Activated CD4-positive, alpha-beta T cell treated with anti-CD3 and anti-CD28 coated beads, Interleukin-2, amount 50 U/mL, for 24 hours (primary cell): Measurements from ENCODE around the gene CHKB.

Experiments used
- DNase-seq, 2 donors: peaks; one replicate each; pipeline ENCODE4 v3.0.0-alpha.2; 2020; ENCODE audit warnings: low read depth in 1 of 2, low spot score in 1 of 2

CHKB gene

DNA sequence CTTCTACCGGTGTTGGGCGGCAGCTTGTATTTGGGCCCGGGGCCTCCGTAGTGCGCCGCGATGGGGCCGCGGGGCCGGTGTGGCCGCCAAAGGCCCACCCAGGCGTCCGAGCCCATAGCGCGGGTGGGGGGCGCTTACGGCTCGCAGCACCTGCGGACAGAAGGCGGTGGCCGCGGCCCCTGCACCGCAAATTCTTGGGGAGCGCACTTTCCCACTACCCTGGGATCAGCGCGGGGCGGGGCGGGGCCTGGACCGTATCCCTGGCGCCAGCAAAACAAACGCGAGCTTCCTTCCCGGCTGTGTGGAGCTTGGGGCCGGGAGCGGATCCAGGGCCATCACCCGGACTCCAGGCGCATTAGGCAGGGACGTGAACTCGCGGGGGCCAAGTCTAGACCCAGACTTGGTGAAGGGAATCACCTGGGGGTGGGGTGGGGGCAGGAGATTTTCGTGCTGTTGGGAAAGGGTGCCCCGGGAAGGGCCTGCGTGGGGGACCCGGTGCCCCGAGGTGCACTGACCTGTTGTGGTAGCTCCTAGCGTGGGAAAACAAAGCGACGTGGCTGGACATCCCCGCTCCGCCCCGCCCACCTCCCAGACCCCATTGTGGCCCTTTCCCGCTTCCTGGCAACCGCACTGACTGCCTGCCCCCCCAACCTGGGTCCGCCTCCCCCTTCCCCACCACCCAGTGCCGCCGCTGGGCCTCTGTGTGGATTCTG, 50.5 kb downstream of the CHKB start:
- DNase-seq, result no peak

DNA sequence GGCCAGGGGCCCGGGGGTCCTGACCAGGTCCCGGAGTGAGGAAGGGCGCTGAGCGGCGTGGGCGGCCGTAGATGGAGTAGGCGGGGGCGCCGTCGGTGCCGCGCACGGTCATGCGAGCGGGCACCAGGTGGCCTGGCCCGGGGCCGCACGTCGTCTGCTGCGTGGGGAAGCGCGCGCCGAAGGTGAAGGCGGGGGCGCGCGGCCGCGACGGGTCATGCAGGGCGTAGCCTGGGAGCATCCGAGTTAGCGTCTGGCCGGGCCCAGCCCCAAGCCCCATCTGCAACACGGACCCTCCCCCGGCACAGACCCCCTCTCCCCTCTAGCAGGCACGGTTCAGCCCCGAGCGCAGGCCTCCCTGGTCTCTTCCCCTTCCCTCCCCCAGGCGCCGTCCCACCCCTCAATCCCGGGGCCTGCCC, 51.1 kb downstream of the CHKB start:
- peak in 1 of 2 donors; percentile 47 for DNase-seq

DNA sequence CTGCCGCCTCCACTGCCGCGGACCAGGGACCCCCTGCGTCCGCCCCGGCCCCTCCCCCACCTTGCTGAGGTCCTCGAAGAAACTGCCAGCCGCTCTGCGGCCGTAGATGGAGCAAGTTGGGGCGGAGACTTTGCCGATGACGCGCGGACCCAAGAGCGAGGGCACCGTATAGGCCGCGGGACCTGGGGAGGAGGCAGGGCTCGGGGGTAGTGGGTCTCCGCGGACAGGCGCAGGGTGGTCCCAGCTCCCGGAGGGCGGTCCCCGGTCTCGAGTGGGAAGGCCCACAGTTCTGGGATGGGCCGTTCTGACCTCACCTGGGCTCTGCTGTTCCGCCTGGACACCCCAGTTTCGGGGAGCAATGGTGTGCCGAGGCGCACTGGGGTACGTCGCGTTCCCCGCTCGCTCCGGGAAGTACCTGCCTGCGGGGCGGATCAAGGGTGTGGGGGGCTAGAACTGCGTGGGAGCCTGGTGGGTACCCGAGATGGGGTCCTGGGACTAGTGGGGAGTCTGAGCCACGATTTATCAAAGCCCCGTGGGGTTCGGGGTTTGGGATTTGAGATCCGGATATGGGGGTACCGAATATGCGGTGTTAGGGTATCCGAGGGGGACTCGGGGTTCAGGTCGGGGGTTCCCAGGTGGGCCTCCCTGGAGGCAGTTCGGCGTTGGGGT, 51.6 kb downstream of the CHKB start:
- peak; percentile 67 to 76 for DNase-seq

DNA sequence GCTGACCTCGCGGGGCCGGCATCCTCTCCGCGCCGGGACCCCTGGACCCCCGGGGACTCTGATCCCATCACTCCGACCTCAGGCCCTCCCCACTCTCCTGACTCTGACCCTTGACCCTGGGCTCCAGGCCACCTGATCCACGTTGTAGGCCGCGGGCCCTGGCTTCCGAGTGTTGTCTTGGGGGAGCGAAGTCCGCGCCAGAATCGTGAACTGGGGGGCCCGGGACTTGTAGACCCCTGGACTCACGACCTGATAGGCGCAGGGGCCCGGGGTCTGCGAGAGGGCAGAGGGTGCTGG, 52.1 kb downstream of the CHKB start:
- DNase-seq, result no peak

DNA sequence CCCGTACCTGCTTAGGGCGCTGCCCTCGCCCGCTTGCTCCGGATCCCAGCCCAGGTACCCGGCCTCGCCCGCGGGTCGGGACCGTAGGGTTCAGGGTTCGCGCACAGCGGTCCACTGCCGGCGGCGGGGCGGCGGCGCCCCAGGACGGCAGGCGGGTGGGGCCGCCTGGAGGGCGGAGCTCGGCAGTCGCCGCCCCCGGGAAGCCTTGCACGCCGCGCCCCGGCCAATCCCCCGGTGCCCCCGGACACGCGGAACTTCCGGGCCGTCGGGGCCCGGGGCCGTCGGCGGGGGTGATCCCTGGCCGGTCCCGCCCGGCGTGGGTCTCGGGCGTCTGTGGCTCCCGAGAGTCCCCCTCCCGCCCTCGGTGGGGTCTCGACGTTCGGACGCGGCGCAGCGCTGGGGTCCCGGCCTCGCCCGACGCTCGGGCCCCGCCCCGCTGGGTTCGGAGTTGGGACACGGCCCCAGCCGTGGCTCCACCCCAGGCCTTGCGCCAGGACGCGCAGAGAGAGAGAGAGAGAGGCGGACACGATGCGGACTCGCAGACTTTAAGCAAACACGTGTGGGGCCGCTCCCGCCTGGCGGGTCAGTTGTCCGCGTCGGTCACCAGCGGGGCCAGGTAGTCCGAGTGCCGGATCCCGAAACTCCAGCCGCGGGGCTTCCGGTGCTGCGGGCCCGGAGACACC, 52.6 kb downstream of the CHKB start, which contains the start of gene TYMP:
TSS of gene TYMP (minus strand) at position 116 of the 683 bp plus-strand sequence. CDS start 303 bp downstream, outside the sequence.
- peak in 1 of 2 donors; percentile 60 for DNase-seq

DNA sequence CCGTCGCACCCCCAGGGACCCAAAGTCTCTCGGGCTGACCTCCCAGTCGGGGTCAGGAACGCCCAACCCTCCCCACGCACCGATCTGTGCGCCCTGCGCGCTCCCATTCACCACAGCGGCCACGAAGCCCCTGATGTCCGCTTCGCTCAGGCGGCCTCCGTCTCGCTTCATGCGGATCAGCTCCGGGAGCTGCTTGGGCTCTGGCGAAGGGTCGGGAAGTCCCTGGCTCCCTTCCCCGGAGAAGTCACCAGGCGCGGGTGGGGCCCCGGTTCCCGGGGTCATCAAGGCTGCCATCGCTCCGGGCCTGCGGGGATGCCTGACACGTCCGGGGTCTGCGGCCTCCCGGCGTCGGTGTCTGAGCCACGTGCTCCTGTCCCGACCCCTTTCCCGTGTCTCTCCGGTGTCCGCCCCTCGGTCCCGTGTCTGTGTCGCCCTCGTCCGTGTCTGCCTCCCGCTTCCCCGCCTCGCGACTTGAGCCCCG, 53.2 kb downstream of the CHKB start:
- DNase-seq, result no peak
